ENCODE results near the gene ALDH8A1.
A peak's percentile ranks its signal among the peaks of the same experiment; 100 is the strongest.
"Not testable (repeated sequence)": the region's sequence is repeated elsewhere in the genome, so short reads cannot be mapped to it uniquely, and the experiment has no call there.

ALDH8A1 gene

DNA sequence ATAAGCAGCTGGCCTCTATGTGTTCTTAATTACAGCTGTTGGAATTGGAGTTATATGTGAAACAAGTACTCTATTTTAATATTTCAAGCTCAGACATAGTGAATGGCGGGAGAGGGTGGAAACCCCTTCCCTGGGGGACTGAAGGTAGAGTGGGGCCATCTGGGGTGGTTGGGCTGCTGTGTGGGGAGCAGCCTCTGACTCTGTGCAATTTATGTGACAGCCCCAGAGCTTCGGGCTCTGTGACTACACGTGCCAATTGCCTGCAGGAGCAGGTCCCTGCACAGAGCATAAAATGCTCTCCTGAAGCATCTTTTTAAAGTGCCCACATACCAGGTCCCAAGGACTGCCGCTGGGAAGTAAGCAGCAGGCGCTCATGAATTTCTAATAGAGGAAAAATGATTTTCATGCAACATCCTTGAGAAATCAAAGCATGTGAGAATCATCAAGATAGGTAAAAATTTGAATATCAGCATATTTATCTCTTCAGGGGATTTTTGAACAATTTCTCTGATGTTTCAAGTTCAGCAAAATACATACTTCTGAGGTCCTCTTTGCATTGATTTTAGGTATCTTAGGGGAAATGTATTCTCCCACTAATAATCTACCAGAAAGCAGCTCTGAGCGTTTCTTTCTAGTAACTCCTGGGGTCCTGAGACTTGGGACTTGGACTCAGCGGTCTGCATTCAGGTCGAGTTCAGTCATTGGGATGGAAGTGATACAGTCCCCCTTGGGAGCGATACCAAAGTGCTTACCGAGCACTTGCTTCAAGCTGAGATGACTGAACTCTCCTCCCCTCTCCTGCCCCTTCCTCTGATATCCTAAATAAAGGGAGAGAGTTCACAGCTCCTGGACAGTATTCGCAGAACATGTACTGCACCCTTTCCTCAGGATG is 40.0 kb downstream of the ALDH8A1 start:
- no peak for DNase-seq (ENCODE audit: low spot score)

DNA sequence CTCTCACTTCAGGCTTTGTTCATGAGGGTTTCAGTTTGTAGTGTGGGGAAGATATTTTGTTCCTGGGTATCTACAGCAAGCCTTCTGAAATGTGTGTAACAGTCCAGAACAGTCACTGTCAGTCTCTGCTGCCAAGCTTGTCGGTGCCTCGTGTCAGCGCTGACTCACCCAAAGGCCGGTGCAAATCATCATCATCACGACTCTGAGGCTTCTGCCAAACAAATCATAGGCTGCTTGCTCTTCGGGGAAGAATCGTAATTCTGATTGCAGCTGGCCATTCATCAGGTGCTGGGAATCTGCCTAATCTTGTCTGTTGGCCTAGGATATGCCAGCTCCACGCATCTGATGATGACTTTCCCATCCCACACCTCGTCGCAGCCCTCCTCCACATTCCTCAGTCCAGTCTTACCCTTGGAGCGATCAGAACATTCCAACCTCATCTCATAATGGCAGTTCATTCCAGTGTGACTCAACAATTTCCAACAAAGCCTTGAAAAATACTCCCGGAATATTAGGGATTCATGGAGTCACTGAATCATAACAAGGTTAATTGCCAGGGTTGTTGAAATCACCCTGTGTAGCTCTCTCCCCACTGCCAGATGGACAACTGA is 40.9 kb downstream of the ALDH8A1 start:
- DNase-seq (ENCODE audit: low spot score): no peak

DNA sequence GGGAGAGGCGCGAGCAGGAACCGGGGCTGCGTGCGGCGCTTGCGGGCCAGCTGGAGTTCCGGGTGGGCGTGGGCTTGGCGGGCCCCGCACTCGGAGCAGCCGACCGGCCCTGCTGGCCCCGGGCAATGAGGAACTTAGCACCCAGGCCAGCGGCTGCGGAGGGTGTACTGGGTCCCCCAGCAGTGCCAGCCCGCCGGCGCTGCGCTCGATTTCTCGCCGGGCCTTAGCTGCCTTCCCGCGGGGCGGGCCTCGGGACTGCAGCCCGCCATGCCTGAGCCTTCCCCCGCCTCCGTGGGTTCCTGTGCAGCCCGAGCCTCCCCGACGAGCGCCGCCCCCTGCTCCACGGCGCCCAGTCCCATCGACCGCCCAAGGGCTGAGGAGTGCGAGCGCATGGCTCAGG is 45.2 kb downstream of the ALDH8A1 start:
- DNase-seq (ENCODE audit: low spot score): not testable (repeated sequence)

DNA sequence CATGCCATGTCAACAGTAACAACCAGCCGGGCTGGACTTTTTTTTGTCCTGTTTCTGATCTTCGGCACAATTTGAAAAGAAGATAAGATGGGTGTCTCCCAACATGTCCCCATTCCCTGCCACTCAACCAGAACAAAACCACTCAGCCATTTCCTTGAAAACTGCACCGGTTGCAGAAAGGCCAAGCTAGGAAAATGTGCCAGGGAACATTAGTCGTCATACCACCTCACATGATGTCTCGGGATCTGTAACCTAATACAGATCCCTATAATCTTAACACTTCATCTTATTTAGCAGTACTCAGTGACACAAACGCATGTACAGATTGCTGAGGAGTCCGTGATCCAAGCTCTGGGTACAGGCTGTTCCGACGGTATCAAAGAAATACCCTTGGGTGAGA is 46.5 kb downstream of the ALDH8A1 start:
- no peak for DNase-seq (ENCODE audit: low spot score)

DNA sequence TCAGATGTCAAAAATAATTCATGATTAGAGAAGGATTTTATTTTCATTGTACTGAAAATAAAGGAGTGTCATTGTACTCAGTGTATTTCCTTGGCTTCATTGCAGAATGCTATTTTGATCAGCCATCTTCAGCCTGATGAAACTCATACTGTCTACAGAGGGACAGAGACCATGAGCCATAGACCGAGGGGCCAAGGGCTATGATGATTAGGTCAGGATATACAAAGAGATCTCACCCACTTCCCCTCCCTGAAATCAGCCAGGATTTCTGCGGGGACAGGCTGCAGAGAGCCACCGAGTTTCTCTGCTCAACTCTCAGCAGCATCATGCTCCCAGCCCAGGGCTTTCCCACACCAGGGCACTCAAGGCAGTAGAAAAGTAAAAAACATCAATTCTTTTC is 47.0 kb downstream of the ALDH8A1 start:
- no peak for DNase-seq (ENCODE audit: low spot score)

- no peak for DNase-seq (ENCODE audit: low spot score)
These were observed 47.6 kb downstream of the ALDH8A1 start for GRCh38 chr6:134902074-134902861.

DNA sequence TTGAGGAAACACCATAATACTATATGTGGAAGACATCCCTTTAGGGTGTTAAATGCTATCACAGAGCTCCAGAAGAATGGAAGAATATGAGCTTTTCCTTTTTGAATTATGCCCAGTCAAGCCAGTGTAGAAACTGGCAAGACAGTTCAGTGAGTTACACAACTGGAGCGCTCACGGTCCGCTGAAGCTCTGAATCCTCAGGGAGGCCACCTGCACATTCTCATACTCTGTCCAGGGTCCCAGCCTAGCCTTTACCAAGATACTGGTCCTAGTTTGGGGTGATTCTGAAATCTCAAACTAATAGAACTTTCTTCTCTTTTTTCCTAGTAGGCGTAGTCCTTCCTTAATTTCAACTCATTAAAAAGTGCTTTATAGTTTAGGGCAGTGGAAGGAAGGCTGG is 51.3 kb downstream of the ALDH8A1 start:
- DNase-seq (ENCODE audit: low spot score): no peak

- DNase-seq (ENCODE audit: low spot score): not testable (repeated sequence)
These were observed 51.7 kb downstream of the ALDH8A1 start for GRCh38 chr6:134898166-134898565.

GRCh38 chr6:134896910-134897309 is 53.0 kb downstream of the ALDH8A1 start:
- no peak for DNase-seq (ENCODE audit: low spot score)

DNA sequence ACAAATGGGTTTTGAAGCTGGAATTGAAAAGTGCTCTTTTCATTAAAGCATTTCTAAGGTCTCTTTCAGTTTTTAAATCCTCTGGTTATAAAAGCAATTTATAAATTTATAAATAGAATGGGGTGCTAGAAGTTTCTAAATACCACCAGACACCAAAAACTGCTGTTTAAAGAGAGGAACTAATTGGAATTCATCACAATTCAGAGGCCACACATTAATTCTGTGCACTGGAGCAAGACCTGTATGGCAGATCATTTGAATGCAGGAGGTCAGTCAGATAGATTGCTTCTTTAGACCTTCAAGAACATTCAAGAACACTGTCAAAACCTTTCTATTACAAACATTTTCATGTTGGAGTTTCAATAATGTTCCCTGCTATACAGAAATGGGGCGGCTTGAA is 55.1 kb downstream of the ALDH8A1 start:
- no peak for DNase-seq (ENCODE audit: low spot score)

GRCh38 chr6:134892362-134892761 is 57.5 kb downstream of the ALDH8A1 start:
- DNase-seq (ENCODE audit: low spot score): no peak

- no peak for DNase-seq (ENCODE audit: low spot score)
These were observed 58.3 kb downstream of the ALDH8A1 start for GRCh38 chr6:134891633-134892032.

GRCh38 chr6:134888316-134888715 is 61.6 kb downstream of the ALDH8A1 start:
- DNase-seq (ENCODE audit: low spot score): no peak

DNA sequence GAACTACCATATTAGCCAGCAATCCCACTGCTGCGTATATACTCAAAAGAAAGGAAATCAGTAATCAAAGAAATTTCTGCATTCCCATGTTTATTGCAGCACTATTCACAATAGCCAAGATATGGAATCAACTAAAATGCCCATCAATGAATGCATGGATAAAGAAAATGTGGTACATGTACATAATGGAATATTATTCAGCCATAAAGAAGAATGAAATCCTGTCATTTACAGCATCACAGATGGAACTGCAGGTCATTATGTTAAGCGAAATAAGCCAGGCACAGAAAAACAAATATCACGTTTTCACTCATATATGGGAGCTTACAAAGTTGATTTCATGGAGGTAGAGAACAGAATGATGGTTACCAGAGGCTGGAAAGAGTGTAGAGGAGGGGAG is 65.1 kb downstream of the ALDH8A1 start:
- no peak for DNase-seq (ENCODE audit: low spot score)

GRCh38 chr6:134883314-134883713 is 66.6 kb downstream of the ALDH8A1 start:
- DNase-seq (ENCODE audit: low spot score): no peak

DNA sequence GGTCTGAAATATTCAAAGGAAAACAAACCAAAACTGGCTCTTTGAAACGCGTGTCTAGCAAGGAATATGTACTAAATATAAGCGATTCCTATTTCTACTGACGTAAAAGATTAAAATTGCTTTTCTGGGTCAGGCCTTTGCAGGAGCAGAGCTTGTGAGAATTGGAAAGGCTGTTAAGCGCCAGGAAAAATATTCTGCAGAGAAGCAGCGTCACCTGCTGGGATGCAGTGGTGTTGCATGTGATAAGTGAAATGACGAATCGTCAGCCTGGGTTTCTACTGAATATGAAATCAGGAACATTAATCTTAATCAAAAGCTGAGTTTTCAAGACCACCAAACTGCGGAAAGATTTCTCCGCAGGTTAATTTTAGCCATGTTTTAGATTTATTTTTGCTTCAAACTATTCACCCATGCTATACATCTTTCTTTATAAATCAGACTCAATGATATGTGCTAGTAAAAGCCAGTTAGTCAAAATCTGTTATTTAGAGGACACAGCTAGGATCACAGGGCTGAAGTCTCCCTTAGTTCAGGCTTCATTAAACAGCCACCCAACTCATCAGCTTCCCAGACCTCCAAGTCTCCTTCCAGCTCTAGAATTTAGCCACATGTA is 67.4 kb downstream of the ALDH8A1 start:
- DNase-seq (ENCODE audit: low spot score): peak; percentile 24

DNA sequence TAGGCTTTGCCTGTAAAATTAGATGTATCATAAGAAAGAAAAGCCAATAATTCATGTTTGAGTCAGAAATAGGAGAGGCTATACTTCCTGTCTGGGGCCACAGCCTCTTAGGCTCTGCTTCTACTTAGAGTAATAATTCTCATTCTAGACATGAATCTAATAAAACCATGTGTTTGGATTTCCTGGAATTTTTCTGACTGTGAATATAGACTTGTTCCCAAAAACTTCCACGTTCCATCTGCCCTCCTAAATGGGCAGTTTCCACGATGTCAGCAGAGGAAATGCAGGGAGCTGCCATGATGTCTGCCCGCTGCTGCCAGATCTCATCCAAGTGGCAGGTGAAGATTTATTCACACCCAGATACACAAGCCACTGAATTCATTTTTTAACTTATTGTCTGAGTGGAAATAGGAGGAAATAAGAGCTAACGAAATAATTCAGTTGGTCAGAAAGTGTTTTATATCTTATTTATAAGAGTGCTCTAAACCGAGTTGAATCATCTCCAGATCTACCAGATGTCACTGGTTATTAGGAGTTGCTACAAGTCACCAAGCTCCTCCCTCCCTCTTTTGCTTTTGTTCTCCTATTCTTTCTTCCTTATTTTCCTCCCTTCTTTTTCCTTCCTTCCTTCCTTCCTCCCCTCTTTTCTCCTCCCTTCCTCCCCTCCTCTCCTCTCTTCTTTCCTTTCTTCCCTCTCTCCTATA is 69.3 kb downstream of the ALDH8A1 start:
- no peak for DNase-seq (ENCODE audit: low spot score)

DNA sequence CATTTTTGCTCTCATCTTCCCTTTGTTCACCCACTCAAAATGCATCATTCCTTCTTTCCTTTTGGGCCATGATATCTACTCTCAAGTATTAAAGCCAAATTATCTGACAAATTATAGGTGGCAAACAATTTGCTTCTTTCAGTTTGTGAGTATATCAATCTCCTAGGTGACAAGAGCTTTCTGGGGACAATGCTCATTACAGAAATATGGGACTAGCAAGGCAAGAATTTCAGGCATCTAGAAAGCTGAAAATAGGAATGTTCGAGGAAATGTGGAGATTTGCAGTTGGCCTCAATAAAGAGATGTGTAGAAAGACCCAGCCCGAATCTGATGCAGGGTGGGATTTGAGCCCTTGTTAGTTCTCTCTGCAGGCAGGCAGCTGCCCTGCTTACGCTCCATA is 71.8 kb downstream of the ALDH8A1 start:
- no peak for DNase-seq (ENCODE audit: low spot score)

DNA sequence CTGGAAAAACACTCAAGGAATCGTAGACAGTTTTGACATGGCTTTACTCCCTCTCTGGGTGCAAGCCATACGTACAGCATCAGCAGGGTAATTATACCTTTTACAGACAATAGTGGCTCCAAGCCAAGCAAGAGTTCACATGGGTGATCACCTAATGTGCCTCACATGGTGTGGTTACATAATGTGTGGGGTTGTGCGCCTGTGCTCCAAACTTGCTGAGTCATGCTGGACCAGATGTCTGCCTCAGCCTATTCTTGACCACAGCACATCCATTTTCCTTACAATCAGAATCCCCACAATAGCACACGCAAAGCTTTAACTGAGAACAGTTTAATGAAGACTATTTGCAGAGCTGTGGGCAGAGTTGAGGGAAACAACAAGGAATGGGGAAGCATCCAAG is 74.5 kb downstream of the ALDH8A1 start:
- DNase-seq (ENCODE audit: low spot score): no peak

GRCh38 chr6:134873500-134874388 is 76.2 kb downstream of the ALDH8A1 start:
- DNase-seq (ENCODE audit: low spot score): peak; percentile 5

Data from CD4-positive, alpha-beta T cell treated with Interleukin-6 at 100 ng/mL for 8 hours (primary cell).